Activated B cell treated with CpG ODN at 0.5 μM for 24 hours (primary cell): Measurements from ENCODE around the gene FMN1. TPM values are rescaled to one million over a fixed set of nuclear protein-coding genes. Genes with fewer than 3 reads are reported as not detected.

Source experiments
- ATAC-seq: fragments of 200-7000 bp; cut with Tn5 transposase; one replicate; pipeline ENCODE4 v1.10.0; 2021; ENCODE audit warnings: low read depth, mild to moderate bottlenecking, moderate library complexity
- CTCF ChIA-PET: fragments of 350-600 bp; sonication (Branson Sonifier 250); formaldehyde crosslinking; loops from one replicate; lab custom pipeline; 2021; ENCODE audit warnings: antibody characterized with exemption; lab: Charles Lee
- POLR2A ChIA-PET: fragments of 350-600 bp; sonication (Branson Sonifier 250); formaldehyde crosslinking; loops from one replicate; lab custom pipeline; 2021; ENCODE audit warnings: antibody characterized with exemption; lab: Charles Lee
- DNase-seq: peaks from one replicate; pipeline ENCODE4 v3.0.0; 2022
- H3K27ac Mint-ChIP-seq: one replicate; pipeline ENCODE4 v1.8.0; 2020; ENCODE audit warnings: mixed read lengths
- H3K27me3 Mint-ChIP-seq: one replicate; pipeline ENCODE4 v1.8.0; 2021; ENCODE audit warnings: mixed read lengths
- H3K36me3 Mint-ChIP-seq: one replicate; pipeline ENCODE4 v1.8.0; 2021; ENCODE audit warnings: low read depth, mixed read lengths
- H3K4me1 Mint-ChIP-seq: one replicate; pipeline ENCODE4 v1.8.0; 2021; ENCODE audit warnings: mixed read lengths
- H3K4me3 Mint-ChIP-seq: one replicate; pipeline ENCODE4 v1.8.0; 2020; ENCODE audit warnings: mild to moderate bottlenecking, mixed read lengths
- H3K9me3 Mint-ChIP-seq: one replicate; pipeline ENCODE4 v1.8.0; 2020; ENCODE audit warnings: mixed read lengths
- CTCF ChIP-seq: fragments of 200-600 bp; IDR thresholded peaks from one replicate; pipeline ENCODE4 v1.8.0; 2022; ENCODE audit warnings: antibody characterized with exemption, mild to moderate bottlenecking
- intact Hi-C: fragments of 100-400 bp; cut with micrococcal nuclease; formaldehyde crosslinking; loops from one replicate; pipeline ENCODE4 v1.15.1; 2024
- total RNA-seq: library from RNA; stranded (reverse); gene quantifications from 2 replicates; pipeline ENCODE4 v1.2.3, GENCODE V29; 2022

Gene FMN1
- total RNA-seq, 1 donor from 2014 or later = 0.80 TPM

GRCh38 chr15:32885713-32886112 is 308.8 kb downstream of the FMN1 start:
- Mint-ChIP-seq H3K9me3 (no peaks in the 10 kb centered on the region), H3K4me1 (no peaks in the 10 kb centered on the region), H3K27me3 (no peaks in the 10 kb centered on the region), H3K4me3 (no peak overlapping the region), H3K36me3 (no peaks in the 10 kb centered on the region), H3K27ac (no peak overlapping the region)
- no peak for TF ChIP-seq CTCF
- intact Hi-C loops = no loop called here
- ChIA-PET POLR2A (no interaction called here), CTCF (no interaction called here)
- ATAC-seq = no peak
- DNase-seq = no peak

- no peaks in the 10 kb centered on the region for H3K9me3 Mint-ChIP-seq
- ATAC-seq = no peak
- H3K27me3 Mint-ChIP-seq = no peaks in the 10 kb centered on the region
- TF ChIP-seq CTCF = no peak
- intact Hi-C loops = loop anchor here (5.0 kb wide), 1 partner anchor 33 kb away; no protein-coding TSS in a partner anchor
- ChIA-PET CTCF (interaction anchor here (1.6 kb wide), 1 partner anchor 53 kb away, joined by 4 read pairs; no protein-coding TSS in a partner anchor), POLR2A (no interaction called here)
- H3K27ac Mint-ChIP-seq = no peak overlapping the region
- no peaks in the 10 kb centered on the region for H3K36me3 Mint-ChIP-seq
- no peak for DNase-seq
- H3K4me3 Mint-ChIP-seq = no peak overlapping the region
- H3K4me1 Mint-ChIP-seq = no peaks in the 10 kb centered on the region
These were observed 310.4 kb downstream of the FMN1 start for GRCh38 chr15:32884146-32884545.

- H3K9me3 Mint-ChIP-seq = no peaks in the 10 kb centered on the region
- CTCF ChIA-PET = interaction anchor here (1.6 kb wide), 1 partner anchor 54 kb away, joined by 4 read pairs; no protein-coding TSS in a partner anchor
- no peak for DNase-seq
- no peaks in the 10 kb centered on the region for H3K4me1 Mint-ChIP-seq
- no peak overlapping the region for H3K27ac Mint-ChIP-seq
- no peak for TF ChIP-seq CTCF
- H3K27me3 Mint-ChIP-seq = no peaks in the 10 kb centered on the region
- intact Hi-C loops = loop anchor here (5.0 kb wide), 1 partner anchor 34 kb away; no protein-coding TSS in a partner anchor
- no peak for ATAC-seq
- no peak overlapping the region for H3K4me3 Mint-ChIP-seq
- H3K36me3 Mint-ChIP-seq = no peaks in the 10 kb centered on the region
- POLR2A ChIA-PET = no interaction called here
These were observed 311.6 kb downstream of the FMN1 start for GRCh38 chr15:32882955-32883354.

- ATAC-seq (no peak), DNase-seq (no peak)
- Mint-ChIP-seq H3K27ac (no peak overlapping the region), H3K36me3 (no peaks in the 10 kb centered on the region), H3K4me1 (no peaks in the 10 kb centered on the region), H3K9me3 (no peaks in the 10 kb centered on the region), H3K27me3 (no peaks in the 10 kb centered on the region), H3K4me3 (no peak overlapping the region)
- intact Hi-C loops = loop anchor here (5.0 kb wide), 1 partner anchor 36 kb away; no protein-coding TSS in a partner anchor
- ChIA-PET CTCF (interaction anchor here (1.4 kb wide), 1 partner anchor 75 kb away, joined by 4 read pairs; no protein-coding TSS in a partner anchor), POLR2A (interaction anchor here (0.6 kb wide), 1 partner anchor 1653 kb away, joined by 3 read pairs; no protein-coding TSS in a partner anchor)
- TF ChIP-seq CTCF = no peak
These were observed 313.0 kb downstream of the FMN1 start for GRCh38 chr15:32881528-32881927.

GRCh38 chr15:32880642-32881041 is 313.9 kb downstream of the FMN1 start:
- ATAC-seq = no peak
- Mint-ChIP-seq H3K9me3 (no peaks in the 10 kb centered on the region), H3K27ac (no peak overlapping the region), H3K4me1 (no peaks in the 10 kb centered on the region), H3K36me3 (no peaks in the 10 kb centered on the region), H3K27me3 (peaks cover 2% of the 10 kb centered on the region), H3K4me3 (no peak overlapping the region)
- ChIA-PET CTCF (interaction anchor here (1.1 to 1.4 kb wide), 2 partner anchors 56 to 76 kb away, joined by 3 to 4 read pairs; no protein-coding TSS in a partner anchor), POLR2A (interaction anchor here (0.6 kb wide), 1 partner anchor 1652 kb away, joined by 3 read pairs; no protein-coding TSS in a partner anchor)
- intact Hi-C loops = loop anchor here (5.0 kb wide), 1 partner anchor 37 kb away; no protein-coding TSS in a partner anchor
- no peak for DNase-seq
- TF ChIP-seq CTCF = no peak
